Activated CD4-positive, alpha-beta T cell treated with anti-CD3 and anti-CD28 coated beads, Interleukin-10, Interleukin-2, amounts not matched to agents 100 ng/mL and 50 ng/mL, durations not matched to agents 16 hours and 8 hours (primary cell): ENCODE data around the gene MAPK9.

Experiments
- DNase-seq: peaks from one replicate; pipeline ENCODE4 v3.0.0-alpha.2; 2020

MAPK9 gene

GRCh38 chr5:180291234-180291940 is 496 bp downstream of the MAPK9 start:
- peak; percentile 23 for DNase-seq

- DNase-seq = no peak
Observed at GRCh38 chr5:180290568-180291233, 1.2 kb downstream of the MAPK9 start.

GRCh38 chr5:180289966-180290365 is 1.9 kb downstream of the MAPK9 start:
- no peak for DNase-seq

GRCh38 chr5:180289433-180289832 is 2.5 kb downstream of the MAPK9 start:
- no peak for DNase-seq

- DNase-seq = no peak
Observed at GRCh38 chr5:180287868-180288267, 4.0 kb downstream of the MAPK9 start.

DNA sequence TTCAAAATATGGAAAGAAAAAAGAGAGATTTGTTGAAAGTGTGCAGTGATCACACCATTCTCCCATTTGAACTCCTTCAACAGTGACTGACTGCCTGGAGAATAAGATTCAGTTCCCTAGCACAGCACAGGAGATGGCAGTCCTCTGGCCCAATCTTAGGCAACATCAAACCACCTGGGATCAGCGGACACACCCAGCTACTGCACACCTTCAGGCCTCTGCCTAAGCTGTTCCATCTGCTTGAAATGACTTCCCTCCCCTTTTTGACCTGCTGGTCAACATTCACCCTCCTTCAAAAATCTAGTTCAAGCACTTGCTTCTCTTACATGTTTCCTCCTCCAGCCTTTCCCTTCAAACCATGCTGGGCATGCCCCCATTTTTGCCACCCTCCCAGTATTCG is 4.5 kb downstream of the MAPK9 start:
- DNase-seq = no peak

GRCh38 chr5:180284149-180284548 is 7.7 kb downstream of the MAPK9 start:
- DNase-seq = no peak

GRCh38 chr5:180283026-180283615 is 8.8 kb downstream of the MAPK9 start:
- no peak for DNase-seq

GRCh38 chr5:180282281-180282680 is 9.6 kb downstream of the MAPK9 start:
- DNase-seq = no peak

DNA sequence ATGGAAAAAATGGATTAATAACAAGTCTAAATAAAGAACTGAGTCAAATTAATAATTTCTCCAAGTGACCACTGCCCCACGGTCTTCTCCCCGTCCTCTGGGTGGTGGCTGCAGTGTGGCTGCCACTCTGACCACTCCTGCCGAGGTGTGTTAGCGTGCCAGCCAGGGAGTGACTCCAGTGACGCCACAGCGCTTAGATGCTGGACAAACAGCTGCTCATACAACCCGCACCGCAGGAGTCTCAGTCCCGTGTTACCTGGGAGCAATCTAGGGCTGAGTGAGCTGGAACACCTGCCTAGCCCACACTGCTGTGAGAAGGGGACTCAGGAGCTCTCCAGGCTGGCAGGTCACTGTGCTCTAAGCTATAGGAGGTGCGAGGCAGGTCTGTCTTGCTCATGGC is 10.2 kb downstream of the MAPK9 start:
- no peak for DNase-seq

GRCh38 chr5:180274695-180275094 is 17.2 kb downstream of the MAPK9 start:
- DNase-seq = no peak

- no peak for DNase-seq
Observed at GRCh38 chr5:180271221-180271620, 20.7 kb downstream of the MAPK9 start.

GRCh38 chr5:180259260-180259611 is 32.6 kb downstream of the MAPK9 start:
- DNase-seq = no peak

GRCh38 chr5:180253036-180253824 is 38.7 kb downstream of the MAPK9 start:
- no peak for DNase-seq

- DNase-seq = no peak
Observed at GRCh38 chr5:180251887-180252286, 40.0 kb downstream of the MAPK9 start.

DNA sequence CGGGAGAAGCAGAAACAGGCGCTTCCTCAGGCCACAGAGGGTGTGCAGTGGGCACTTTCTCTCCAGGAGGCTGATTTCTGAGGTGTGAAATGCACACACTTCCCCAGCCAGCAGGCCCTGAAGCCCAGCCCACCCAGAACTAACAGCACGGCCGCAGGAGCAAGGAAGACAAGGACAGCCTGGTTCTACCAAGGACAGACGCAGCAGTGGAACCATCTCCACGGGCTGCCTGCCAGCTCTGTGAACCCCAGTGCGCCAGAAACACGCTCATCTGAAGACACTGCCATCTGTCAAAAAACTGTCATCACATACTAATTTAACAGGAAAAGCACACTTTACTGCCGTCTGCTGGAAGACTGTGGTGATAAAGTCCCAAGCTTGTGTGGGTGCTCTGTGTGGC is 40.7 kb downstream of the MAPK9 start:
- no peak for DNase-seq

DNA sequence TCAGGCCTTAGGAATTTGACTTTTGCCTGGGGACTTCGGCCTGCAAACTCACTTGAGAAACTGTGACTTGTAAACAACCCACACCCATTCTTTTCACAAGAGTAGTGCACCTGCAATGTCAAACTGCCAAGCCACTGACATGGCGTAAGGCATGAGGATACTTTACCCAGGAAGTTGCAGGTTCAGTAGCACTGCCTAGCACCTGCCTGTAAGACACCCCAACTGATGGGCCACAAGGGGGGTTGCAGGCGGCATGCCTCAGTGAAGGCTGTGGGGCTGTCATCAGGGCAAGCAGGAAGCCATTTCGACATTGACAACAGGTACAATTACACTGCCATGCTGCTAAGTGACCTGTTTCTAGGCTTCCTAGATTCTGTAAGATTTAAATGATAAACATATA is 41.6 kb downstream of the MAPK9 start:
- no peak for DNase-seq

- no peak for DNase-seq
Observed at GRCh38 chr5:180241600-180241999, 50.3 kb downstream of the MAPK9 start.

GRCh38 chr5:180238631-180239030 is 53.3 kb downstream of the MAPK9 start:
- no peak for DNase-seq

- no peak for DNase-seq
Observed at GRCh38 chr5:180235846-180236245, 56.0 kb downstream of the MAPK9 start.

DNA sequence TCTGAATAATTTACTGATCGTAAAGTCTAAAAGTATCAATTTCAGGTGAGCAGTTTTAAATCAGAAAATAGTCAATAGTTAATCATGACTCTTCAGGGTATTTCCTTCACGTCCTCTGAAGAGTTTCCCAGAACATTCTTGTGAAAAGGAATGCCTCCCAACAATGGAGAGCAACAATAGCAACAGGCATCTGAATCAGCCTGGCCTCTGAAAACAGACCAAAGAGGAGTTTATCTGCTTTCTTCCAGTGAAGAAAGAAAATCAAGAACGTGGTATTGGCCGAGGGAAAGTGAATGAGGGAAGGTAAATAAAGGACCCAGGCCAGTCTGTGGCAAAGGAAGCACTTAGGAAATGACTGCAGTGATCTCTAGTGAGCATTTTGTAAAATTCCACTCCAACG is 56.8 kb downstream of the MAPK9 start:
- DNase-seq = no peak

DNA sequence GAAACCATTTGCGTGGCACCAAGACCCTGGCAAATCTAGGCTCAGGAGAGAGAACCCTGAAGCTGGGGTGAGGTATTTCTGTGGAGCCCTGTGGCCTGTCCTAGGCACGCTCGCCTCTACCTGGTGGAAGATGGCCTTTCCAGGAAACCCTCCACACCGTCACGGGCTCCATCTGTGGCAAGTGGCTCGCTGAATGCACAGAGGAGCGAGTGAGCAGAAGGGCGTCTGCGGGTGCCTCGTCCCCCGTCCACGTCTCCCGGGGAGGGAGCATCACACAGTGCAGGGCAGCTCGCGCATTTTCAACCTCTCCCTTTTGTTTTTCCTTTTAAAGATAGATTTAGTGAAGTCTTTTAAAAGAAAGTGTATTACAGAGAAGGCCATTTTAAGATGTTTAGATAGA is 57.6 kb downstream of the MAPK9 start:
- no peak for DNase-seq

GRCh38 chr5:180233729-180234128 is 58.2 kb downstream of the MAPK9 start:
- DNase-seq = no peak

DNA sequence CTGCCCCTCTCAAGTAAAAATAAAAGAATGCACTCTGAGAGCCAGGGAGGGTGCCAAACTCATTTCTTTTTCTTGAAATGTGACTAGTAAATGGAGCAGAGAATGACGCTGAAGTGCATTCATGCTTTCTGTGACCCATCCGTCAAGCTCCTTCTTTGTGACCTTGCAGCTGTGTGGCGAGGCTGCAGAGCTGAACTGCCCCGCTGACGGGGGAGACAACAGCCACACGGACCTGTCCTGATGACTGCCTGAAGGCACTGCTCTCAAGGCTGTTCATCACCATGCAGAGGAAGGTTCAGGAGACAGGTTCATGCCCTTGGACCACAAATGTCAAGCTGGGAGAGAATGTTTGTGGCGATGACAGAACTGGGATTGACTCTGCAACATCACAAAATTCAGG is 61.9 kb downstream of the MAPK9 start:
- DNase-seq = no peak
